ENCODE measurements around the gene CIAO2A.
"Not testable (repeated sequence)": the region's sequence is repeated elsewhere in the genome, so short reads cannot be mapped to it uniquely, and the experiment has no call there.

CIAO2A gene

GRCh38 chr15:64112073-64112772 is 18.6 kb upstream of the CIAO2A start:
- no peak for DNase-seq (ENCODE audit: low spot score)

- DNase-seq (ENCODE audit: low spot score), result no peak
Observed at GRCh38 chr15:64111679-64112050, 18.0 kb upstream of the CIAO2A start.

GRCh38 chr15:64110950-64111678 is 17.5 kb upstream of the CIAO2A start:
- no peak for DNase-seq (ENCODE audit: low spot score)

GRCh38 chr15:64110108-64110701 is 16.6 kb upstream of the CIAO2A start:
- not testable (repeated sequence) for DNase-seq (ENCODE audit: low spot score)

GRCh38 chr15:64107337-64107736 is 13.7 kb upstream of the CIAO2A start:
- no peak for DNase-seq (ENCODE audit: low spot score)

GRCh38 chr15:64105113-64105704 is 11.6 kb upstream of the CIAO2A start:
- DNase-seq (ENCODE audit: low spot score), result no peak

- DNase-seq (ENCODE audit: low spot score), result no peak
Observed at GRCh38 chr15:64102497-64102896, 8.9 kb upstream of the CIAO2A start.

GRCh38 chr15:64100958-64101357 is 7.3 kb upstream of the CIAO2A start:
- no peak for DNase-seq (ENCODE audit: low spot score)

- DNase-seq (ENCODE audit: low spot score), result no peak
Observed at GRCh38 chr15:64099379-64099778, 5.7 kb upstream of the CIAO2A start.

- no peak for DNase-seq (ENCODE audit: low spot score)
Observed at GRCh38 chr15:64096668-64097384, 3.2 kb upstream of the CIAO2A start.

GRCh38 chr15:64095795-64096667 is 2.4 kb upstream of the CIAO2A start, which contains the start of gene SNX1:
TSS of gene SNX1 (plus strand) at chr15:64095982. CDS start at chr15:64096014, 32 bp downstream.
- DNase-seq (ENCODE audit: low spot score), result peak; percentile 83

GRCh38 chr15:64095431-64095794 is 1.8 kb upstream of the CIAO2A start:
- DNase-seq (ENCODE audit: low spot score), result no peak

GRCh38 chr15:64092864-64093626 is 593 bp downstream of the CIAO2A start:
- no peak for DNase-seq (ENCODE audit: low spot score)

- DNase-seq (ENCODE audit: low spot score), result no peak
Observed at GRCh38 chr15:64092075-64092820, 1.4 kb downstream of the CIAO2A start.

- no peak for DNase-seq (ENCODE audit: low spot score)
Observed at GRCh38 chr15:64090527-64090926, 3.1 kb downstream of the CIAO2A start.

- no peak for DNase-seq (ENCODE audit: low spot score)
Observed at GRCh38 chr15:64089543-64090280, 3.9 kb downstream of the CIAO2A start.

- DNase-seq (ENCODE audit: low spot score), result no peak
Observed at GRCh38 chr15:64082757-64083156, 10.9 kb downstream of the CIAO2A start.

- not testable (repeated sequence) for DNase-seq (ENCODE audit: low spot score)
Observed at GRCh38 chr15:64073496-64073895, 20.1 kb downstream of the CIAO2A start.

GRCh38 chr15:64072812-64073211 is 20.8 kb downstream of the CIAO2A start:
- DNase-seq (ENCODE audit: low spot score), result no peak

Measured in HuH-7 (cell line).